HL-60/S4 (cell line): Measurements from ENCODE around the gene SARS2.
"Not testable (repeated sequence)": the region's sequence is repeated elsewhere in the genome, so short reads cannot be mapped to it uniquely, and the experiment has no call there.

Experiments
- in situ Hi-C: fragments of 300-500 bp; cut with MboI; formaldehyde crosslinking; loops from 2 replicates; pipeline ENCODE4 v1.14.3; 2022; ENCODE audit warnings: low sequenced_read_pairs

Gene SARS2

DNA sequence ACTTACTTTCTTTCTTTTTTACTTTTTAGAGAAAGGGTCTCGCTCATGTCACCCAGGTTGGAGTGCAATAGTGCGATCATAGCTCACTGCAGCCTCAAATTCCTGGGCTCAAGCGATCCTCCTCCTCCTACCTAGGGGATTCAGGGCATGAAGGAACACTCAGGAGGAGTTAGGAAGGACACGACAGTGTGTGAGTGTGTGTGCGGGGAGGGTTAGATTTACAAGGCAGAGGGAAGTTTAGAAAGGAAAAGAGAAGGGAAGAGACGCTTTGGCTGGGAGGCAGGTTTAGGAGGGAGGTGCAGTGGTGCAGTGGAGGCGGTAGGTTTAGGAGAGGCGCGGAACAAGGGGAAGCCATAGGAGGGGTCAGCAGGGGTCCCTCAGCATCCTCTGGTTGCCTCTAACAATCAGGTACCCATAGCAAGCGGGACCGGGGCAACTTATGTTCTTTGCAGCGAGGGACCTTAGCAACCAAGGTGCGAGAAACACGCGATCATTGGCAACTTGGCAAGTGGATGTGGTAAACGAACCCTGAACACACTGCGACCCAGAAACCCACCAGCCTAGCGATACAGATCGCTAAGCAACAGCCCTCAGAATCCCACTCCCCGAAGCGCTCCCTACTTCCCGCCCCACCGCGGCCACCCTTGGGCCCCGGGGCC is 31.6 kb downstream of the SARS2 start:
- in situ Hi-C loops: no loop called here

DNA sequence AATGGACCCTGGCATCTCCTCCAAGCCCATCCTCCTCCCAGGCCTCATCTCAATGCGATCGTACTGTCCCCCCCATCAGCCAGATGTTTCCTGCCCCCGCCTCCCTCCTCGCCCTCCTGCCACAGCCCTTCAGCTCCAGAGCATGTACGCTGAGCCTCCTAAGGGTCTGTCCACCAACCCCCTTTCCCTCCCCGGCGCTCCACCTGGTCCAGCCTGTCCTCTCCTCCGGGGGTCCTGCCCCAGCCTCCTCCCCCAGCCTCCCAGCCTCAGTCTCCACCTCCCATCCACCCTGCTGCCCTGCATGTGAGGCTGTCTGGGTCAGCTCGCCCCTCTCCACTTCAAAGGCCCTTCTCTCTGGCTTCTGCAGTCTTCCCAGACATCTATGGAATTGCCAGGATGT is 35.6 kb downstream of the SARS2 start:
- in situ Hi-C loops: no loop called here

DNA sequence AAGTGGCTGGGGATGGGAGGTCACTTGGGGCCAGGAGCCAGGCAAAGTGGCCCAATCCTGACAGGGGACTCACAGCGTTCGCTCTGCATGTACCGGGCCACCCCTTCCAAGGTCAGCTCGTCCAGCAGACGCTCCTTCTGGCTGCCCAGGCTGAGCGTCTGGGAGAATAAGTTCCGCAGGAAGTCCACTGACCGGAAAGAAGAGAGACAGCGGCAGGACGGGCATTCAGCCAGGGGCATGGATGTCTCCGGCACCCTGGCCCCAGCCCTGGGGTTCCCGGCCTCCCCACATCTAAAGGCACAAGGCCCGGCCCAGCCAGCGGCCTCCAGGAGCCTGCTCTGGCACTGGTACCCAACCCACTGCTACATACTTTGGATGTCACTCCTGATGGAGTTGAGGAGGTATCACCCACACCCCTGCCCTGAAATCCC is 37.2 kb downstream of the SARS2 start:
- in situ Hi-C loops: no loop called here

DNA sequence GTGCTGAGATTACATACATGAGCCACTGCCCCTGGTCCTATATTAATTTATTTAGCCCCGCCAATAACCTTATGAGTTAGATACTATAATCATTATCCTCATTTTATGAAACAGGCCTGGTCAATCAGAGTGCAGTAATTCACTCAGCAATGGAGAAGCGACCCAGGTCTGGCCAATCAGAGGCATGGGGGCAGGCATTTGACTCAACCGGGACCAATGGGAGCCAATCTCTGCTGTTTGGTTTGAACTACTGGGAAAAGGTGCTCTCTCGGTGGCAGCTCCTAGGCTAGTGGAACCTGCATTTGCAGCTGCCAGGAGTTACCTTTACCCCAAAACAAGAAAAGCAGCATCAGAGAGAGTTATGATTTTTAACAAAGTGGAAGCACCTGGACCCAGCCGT is 37.7 kb downstream of the SARS2 start:
- in situ Hi-C loops: no loop called here

DNA sequence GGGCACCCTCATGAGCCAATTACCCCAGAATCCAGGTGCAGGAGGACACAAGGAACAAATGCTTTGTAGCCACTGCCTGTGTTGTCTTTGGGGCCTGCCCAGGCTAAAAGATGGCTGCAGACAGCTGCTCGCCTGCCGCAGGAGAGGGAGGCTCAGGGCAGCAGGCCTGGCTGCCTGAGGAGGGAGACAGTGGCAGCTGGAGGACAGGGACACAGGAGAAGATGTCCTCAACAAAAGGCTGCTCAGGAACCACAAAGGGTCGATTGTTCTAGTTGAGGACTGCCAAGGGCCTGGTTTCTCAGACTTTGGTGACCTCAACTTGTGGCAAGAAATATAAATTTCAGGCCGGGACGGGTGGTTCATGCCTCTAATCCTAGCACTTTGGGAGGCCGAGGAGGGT is 38.8 kb downstream of the SARS2 start:
- in situ Hi-C loops: no loop called here

DNA sequence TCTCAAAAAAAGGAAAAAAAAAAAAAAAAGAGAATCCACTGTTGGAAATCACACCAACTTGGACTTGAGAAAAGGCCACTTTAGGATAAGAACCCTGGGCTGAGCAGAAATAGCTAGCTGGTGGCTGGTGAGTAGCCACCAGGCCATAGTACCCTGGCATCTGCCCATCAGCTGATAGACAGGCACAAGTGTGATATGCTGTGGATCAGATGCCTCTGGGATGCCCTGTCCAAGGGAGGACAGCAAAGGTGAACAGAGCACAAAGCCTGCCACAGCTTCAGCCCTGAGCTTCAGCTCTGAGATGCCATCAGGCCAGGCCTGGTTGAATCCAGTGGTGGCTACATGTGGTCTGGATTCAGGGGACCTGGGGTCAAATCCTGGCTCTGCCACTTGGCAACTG is 39.9 kb downstream of the SARS2 start:
- in situ Hi-C loops: no loop called here

DNA sequence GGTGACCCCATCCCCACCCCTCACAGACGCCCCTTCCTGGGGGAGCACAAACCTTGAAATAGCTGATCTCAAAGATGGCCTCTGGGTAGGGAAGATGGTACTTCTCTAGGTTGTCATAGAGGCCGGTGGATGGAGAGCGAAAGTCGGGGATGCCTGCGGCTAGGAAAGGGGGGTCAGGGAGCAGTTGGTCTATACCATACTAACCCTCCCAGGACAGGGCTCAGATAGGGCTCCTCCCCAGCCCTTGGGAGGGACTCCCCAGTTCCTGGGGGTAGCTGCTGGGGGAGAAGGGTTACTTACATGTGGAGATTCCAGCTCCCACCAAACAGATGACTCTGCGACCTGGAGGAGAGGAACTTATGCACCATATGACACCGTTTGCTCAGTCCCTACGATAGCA is 40.8 kb downstream of the SARS2 start:
- in situ Hi-C loops: no loop called here

DNA sequence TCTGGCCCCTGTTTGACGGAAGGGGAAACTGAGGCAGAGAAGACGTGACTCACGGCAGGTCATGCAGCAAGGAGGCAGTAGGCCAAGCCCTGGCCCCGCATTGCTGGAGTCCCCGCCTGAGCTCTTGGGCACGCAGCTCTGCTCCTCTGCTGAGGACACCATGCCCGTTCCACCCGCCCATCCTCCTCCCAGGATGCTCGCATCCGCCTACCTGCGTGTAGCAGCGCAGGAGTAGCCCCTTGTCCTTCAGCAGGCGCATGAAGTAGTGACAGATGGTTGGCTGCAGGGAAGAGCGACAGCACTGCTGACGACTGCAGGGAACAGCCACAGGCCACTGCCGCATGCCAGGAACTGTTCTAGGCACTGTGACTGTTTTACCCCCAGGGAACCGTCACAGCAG is 41.7 kb downstream of the SARS2 start:
- in situ Hi-C loops: no loop called here

DNA sequence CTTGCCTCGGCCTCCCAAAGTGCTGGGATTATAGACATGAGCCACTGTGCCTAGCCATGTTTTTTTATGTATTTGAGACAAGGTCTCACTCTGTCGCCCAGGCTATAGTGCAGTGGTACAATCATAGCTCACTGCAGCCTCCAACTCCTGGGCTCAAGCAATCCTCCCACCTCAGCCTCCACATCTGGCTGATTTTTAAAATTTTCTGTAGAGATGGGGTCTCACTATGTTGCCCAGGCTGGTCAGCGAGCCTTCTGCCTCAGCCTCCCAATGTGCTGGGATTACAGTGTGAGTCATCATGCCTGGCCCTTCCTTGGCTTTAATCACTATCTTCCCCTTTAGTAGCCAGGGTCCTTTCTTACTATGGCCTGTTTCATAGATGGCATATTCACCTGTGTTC is 45.9 kb downstream of the SARS2 start:
- in situ Hi-C loops: not testable (repeated sequence)

DNA sequence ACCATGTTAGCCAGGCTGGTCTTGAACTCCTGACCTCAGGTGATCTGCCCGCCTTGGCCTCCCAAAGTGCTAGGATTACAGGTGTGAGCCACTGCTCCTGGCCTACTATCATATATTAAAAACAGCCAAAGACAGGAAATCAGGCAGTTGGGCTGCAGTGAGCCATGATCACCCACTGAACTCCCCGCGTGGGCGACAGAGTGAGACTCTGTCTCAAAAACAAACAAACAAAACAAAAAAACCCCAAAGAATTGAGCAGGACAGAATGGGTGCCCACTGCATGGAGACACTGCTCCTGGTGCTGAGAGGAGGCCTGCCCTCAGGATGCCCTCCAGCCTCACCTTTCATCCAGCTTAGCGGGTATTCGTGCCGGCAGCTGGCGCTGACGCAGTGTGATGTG is 47.3 kb downstream of the SARS2 start:
- in situ Hi-C loops: no loop called here

DNA sequence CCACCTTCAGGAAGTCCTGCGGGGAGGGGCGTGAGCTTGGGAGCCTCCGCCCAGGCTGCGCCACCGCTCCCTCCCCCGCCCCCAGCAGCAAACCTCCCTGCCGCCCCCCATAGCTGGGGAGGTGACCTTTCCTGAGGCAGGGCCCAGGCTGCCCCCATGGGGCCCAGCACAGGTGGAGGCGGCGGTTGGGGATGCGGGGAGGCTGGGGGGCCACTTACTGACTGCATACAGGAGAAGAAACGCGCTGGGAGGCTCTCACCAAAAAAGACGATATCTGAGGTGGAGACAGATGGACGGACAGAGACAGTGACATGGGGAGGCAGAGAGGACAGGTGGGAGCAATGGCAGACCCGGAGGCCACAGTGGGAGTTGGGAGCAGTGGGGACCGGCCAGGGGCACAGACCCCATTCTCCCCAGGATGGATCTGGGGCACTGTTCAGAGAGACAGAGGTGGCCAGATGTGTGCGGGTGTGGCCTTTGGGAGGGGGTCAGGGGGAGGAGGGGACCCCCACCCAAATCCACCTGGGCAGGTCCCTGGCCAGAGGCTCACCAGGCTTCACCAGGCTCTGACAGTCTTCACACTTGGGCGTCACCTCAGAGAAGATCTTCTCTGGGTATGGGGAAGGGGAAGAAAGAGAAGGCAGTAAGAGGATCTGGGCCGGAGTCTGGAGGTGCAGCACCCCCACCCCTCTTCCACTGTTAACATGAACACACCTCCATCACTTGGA is 49.5 kb downstream of the SARS2 start:
- in situ Hi-C loops: no loop called here

DNA sequence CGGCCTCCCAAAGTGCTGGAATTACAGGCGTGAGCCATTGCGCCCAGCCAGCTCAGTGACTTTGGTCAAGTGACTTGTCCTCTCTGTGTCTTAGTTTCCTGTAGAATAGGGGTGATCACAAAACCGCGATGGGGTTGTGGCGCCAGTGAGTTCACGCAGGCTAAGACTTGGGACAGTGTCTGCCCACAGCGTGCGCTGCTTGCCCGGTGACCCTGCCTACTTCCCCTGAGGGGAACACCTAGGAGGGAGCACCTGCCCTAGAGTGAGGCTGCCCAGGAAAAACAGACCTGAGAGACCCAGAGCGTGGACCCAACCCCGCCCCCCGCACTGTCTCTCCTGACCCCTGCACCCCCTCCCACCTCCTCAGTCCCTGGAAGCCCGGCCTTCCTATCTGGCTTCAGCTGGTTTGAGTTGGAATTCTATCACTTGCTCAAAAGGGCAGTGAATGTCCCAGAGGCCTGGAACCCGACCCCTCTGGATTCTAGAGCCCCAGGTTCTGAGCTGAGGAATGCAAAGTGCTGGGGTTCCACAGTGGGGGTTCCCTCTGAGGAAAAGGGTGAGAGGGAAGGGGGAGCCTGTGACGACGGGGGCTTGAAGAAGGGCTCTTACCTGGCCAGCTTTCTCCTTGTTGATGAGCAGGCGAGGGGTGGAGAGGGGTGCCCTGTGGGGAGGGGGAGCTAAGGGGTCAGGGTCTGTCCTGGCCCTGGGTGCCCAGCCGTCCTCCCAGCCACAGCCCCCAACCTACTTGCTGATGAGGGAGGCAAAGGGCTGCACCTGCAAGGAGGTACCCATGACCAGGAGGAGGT is 50.3 kb downstream of the SARS2 start:
- in situ Hi-C loops: no loop called here

DNA sequence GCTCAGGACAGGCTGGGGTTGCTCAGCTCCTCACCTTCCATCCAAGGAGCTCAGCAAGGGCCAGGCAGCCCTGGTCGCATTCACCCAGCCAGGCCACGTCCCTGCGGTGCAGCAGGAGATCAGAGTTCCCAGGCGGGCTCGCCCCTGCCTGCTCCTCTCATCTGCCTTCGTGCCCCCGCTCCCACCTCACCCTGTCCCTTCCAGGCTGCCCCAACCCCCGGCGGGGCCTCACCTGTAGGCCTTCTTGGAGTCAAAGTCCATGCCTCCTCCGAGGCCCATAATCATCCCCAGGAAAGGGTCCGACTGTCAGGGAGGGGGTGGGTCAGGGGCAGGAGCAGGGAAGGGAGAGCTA is 51.2 kb downstream of the SARS2 start:
- in situ Hi-C loops: no loop called here

DNA sequence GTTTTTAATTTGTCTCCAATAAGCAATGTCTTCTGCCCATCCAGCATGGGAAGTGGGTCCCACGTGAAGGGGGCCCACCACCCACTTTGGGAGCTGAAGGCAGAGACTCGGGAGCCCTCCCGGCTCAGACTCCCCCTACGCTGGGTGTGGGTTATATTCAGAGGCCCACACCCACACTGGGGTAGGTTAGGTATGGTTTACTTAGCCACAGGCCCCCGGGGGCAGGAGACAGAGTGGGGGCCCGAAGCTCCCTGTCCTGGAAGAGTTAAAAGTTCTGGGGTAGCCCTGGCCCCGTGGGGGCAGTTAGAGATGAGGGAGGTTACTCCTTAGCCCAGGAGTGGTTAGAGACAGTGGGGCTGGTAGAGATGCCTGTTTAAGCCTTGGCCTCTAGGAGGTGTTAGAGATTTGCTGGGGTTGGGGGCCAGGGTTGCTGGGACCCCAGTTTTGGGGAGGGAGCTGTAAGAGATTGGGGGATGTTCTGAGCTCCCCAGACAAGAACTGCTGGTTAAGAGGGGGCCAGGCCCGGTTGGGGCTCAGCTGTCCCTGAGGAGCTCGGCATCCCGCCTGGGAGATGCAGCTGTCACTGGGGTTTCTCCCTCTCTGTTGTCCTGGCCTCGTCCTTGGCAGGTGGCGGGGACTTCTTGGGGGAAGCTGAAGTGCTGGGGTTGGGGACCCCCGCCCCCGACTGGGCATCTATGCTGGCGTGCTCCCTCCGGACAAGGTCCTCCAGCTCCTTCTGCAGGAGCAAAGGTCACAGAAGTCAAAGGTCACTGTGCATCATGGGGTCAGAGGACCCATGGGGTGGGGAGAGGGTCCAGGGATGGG is 51.8 kb downstream of the SARS2 start:
- in situ Hi-C loops: no loop called here

DNA sequence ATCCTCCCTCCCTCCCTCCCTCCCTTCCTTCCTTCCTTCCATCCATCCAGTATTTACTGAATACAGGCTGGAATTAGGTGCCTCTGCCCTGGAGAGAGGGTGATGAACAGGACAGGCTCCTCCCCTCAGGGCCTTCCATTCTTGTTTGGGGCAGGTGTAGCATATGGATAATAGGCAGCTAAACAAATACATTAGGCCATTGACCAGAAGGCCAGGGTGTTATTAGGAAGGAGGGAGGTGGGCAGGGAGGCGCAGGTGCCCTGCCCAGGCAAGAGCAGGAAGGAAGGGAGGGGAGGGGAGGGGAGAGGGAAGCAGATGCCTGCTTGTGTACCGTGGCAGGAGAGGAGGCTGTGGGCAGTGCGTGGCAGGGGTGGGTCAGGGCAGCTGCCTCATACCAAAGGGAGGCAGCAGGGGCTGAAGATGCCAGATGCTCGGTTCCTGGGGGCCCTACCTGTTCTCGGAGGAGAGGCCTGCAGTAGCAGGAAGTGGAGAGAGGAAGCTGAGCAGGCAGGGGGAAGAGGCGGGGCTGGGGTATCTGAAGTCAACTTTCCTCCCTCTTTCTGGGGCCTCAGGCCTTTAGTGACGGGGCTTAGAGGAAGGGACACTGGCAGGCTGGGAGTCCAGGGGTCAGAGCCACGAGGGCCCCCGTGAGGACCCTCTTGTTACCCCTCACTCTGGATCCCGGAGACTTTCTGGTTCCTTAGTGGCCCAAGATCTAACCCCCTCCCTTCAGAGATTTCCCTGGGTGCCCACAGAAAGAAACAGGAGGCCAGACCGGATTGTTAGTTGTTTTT is 52.6 kb downstream of the SARS2 start, which contains the start of gene RINL:
TSS of gene RINL (minus strand) at position 495 of the 794 bp plus-strand sequence. CDS start 1,533 bp downstream, outside the sequence.
- in situ Hi-C loops: no loop called here

DNA sequence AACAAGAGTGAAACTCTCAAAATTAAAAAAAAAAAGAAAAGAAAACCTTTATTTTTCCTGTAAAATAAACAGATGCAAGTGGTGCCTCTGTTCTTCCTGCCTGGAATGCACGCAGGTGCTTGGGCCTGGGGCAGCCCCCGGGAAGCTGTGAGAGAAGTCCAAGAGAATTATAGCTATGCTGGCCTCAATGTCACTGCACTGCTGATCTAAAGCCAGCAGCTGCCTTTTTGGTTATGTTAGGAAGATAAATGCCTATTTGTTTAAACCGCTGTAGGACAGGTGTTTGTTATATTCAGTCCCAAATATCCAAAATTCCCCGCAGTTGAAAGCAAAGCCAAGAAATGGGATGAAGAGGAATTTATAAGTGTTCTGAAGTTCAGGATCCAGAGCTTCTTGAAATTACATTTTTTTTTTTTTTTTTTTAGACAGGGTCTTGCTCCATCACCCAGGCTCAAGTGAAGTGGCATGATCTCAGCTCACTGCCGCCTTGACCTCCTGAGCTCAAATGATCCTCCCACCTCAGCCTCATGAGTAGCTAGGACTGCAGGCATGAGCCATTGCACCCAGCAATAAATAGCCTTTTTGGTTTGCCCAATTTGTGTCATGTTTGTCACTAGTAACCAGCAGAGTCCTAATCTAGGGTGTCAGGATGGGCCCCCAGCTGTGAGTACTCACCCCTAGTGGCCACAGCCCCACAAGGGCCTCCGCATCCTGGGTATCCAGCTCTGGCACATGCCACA is 54.7 kb downstream of the SARS2 start:
- in situ Hi-C loops: no loop called here

DNA sequence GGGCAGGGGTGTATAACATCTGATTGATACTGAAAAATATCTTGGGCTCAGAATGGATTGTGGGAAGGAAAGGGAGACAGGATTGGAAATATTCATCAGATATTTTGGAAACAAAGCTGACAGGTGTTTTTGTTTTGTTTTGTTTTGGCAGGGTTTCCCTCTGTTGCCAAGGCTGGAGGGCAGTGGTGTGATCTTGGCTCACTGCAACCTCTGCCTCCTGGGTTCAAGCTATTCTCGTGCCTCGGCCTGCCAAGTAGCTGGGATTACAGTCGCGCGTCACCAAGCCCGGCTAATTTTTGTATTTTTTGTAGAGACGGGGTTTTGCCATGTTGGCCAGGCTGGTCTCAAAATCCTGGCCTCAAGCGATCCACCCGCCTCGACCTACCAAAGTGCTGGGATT is 57.2 kb downstream of the SARS2 start:
- in situ Hi-C loops: not testable (repeated sequence)

DNA sequence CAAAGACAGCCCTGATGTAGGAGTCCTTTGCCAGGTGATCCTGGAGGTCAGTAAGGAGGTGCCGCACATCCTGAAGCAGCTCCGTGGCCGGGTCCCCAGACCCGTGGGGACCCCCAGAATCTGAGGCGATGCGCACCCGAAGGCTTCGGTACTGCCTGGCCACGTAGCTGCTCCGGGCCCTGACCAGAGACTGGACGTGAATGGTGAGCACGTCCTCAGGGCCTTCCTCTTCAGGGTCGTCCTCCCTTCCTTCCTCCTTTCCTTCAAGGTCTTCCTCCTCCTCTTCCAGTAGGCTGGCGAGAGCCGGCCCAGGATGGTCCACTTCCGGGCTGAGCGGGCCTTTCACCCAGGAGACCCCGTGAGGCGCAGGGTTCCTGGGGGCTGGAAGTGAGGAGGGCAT is 60.0 kb downstream of the SARS2 start:
- in situ Hi-C loops: no loop called here

DNA sequence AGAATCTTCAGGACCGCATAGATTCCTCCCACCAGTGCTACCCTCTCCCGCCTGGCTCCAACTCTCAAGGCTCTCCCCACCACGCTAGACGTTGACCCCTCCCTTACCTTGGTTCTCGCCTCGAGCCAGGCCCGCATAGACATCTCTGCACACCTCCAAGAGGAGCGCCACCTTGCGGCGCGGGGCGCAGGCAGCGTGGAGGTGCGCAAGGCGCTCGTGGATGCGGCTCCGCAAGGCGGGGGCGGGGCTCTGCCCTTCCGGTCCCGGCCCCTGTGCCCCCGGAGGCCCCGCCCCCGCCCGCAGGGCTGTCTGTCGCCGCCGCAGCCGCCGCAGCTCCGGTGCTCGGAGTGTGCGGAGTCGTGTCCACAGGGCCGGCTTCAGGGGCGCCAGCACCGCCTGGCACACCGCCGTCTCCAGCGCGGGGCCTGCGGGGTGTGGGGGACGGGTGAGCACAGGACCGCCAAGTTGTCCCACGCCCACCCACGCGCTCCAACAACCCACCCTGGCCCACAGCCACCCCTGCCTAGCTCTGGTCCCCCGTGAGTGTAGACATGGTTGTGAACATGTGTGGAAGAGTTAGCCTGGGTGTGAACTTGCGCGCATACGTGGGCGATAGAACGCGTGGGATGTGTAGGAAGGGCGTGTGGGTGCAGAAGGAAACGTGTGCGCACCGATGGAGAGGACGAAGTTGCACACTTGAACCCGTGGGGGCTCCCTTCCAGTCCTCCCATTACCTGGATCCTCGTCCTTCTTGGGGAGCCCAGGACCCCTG is 60.5 kb downstream of the SARS2 start:
- in situ Hi-C loops: no loop called here
